Right lobe of liver (tissue), 6 donors: Measurements from ENCODE around the gene MAPKAP1. TPM values are rescaled to one million over a fixed set of nuclear protein-coding genes. Genes with fewer than 3 reads are reported as not detected.

ENCODE experiments used
- ATAC-seq, 4 donors: fragments of 200-7000 bp; cut with Tn5 transposase; one replicate each; pipeline ENCODE4 v1.9.1; 2020; ENCODE audit warnings: mild to moderate bottlenecking in 4 of 4, moderate library complexity in 4 of 4
- DNase-seq, 3 donors: peaks; one replicate each; pipeline ENCODE4 v3.0.0-alpha.2; 2020
- H3K27ac ChIP-seq, 3 donors: fragments of 200-600 bp; one replicate each; pipeline ENCODE4 v1.8.0; 2022
- H3K27me3 ChIP-seq, 2 donors: fragments of 200-600 bp; one replicate each; pipeline ENCODE4 v1.8.0; 2022
- H3K36me3 ChIP-seq, 4 donors: fragments of 200-600 bp; sonication (generic) in 1 of 4; one replicate each; pipeline versions ENCODE4 v1.5.1 to v1.8.0; 2017 to 2022; ENCODE audit warnings: control low read depth in 1 of 4
- H3K4me1 ChIP-seq, 4 donors: fragments of 200-600 bp; sonication (generic) in 1 of 4; one replicate each; pipeline versions ENCODE4 v1.5.1 to v1.8.0; 2017 to 2022; ENCODE audit warnings: control low read depth in 1 of 4
- H3K4me3 ChIP-seq, 3 donors: fragments of 200-600 bp; one replicate each; pipeline ENCODE4 v1.8.0; 2022
- H3K9me3 ChIP-seq, 4 donors: fragments of 200-600 bp; sonication (generic) in 1 of 4; one replicate each; pipeline versions ENCODE4 v1.5.1 to v1.8.0; 2017 to 2022; ENCODE audit warnings: control low read depth in 1 of 4
- POLR2A ChIP-seq: fragments of 450-650 bp; IDR thresholded peaks from one replicate; pipeline ENCODE4 v1.6.1; 2017; ENCODE audit warnings: antibody characterized with exemption, mild to moderate bottlenecking
- WGBS: methylation state at CpG from one replicate; pipeline ENCODE4 v1.1.6; 2018; ENCODE audit warnings: low coverage, low lambda C conversion rate; ENCODE audit not compliant: insufficient coverage; ENCODE audit errors: missing lambda C conversion rate; 5-methylcytosine and 5-hydroxymethylcytosine counted together
- intact Hi-C, 2 donors: fragments of 100-400 bp; cut with DNase I; formaldehyde crosslinking; loops; one replicate each; pipeline versions ENCODE4 v1.11.2 to v1.14.1; 2022
- total RNA-seq, 6 experiments: library from RNA; depleted of rRNA in 2 of 6; stranded (reverse); fragments of >200 nt in 2 of 6; fragmentation: NEBNext Ultra II Directional in 3 of 6; extraction: Animal tissue kit (Norgen Biotek cat#: 25700) in 3 of 6; gene quantifications; one replicate each; pipeline versions ENCODE4 v1.1.0 to v1.2.4, GENCODE V29; 2016 to 2023
- TF ChIP-seq, protein P1 (sequence below), 4 donors: fragments of 200-600 bp in 3 of 4; fragments of 450-650 bp in 1 of 4; IDR thresholded peaks; one replicate each; pipeline versions ENCODE4 v1.5.1 to v1.8.0; 2016 to 2022; ENCODE audit warnings: antibody characterized with exemption in 4 of 4, mild to moderate bottlenecking in 2 of 4
- donor health status: DM: no; HTN: yes; CAD: no.
- donor health status: DM: no; HTN: no; CAD: no.
- donor health status: DM: no; HTN: no; CAD: no.
- donor health status: DM: no; HTN: yes; CAD: no.
- donor health status: DM: no; HTN: yes; CAD: no.

The MAPKAP1 gene
- total RNA-seq, 6 experiments from 2014 or later, result 29.6 to 53.2 (median 48.3) TPM

DNA sequence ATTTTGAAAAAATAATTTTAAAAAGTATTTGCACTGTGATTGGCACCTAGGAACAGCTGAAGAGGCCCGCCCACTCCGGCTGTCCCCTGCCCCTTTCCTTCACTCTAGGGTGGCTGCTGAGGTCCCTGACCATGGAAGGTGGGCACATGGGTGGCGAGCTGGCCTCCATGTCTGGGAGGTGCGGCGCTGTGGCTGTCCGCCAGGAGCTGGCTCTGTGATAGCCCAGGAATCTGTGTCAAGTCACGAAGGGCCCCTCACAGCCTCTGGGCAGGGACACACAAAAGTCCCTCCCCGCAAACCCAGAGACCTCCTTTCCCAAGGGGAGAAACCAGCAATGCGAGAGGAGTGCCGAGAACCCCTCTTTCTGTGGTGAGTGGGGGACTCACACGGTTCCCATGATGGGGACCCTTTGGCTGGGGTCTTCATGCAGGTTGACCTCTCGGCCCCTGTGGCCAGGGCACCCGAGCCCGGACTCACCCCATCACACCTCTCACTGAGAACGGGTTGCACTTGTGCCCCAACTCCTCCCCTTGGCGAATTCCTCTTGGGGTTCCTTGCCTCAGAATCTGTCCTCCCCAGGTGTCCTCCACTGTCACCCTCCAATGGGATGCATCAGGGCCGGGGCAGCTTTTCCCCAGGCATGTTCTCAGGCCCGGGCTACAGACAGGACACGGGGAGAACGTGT, 277.4 kb downstream of the MAPKAP1 start:
- DNase-seq, result peak in 1 of 3 donors; percentile 48
- TF ChIP-seq, protein P1, sequence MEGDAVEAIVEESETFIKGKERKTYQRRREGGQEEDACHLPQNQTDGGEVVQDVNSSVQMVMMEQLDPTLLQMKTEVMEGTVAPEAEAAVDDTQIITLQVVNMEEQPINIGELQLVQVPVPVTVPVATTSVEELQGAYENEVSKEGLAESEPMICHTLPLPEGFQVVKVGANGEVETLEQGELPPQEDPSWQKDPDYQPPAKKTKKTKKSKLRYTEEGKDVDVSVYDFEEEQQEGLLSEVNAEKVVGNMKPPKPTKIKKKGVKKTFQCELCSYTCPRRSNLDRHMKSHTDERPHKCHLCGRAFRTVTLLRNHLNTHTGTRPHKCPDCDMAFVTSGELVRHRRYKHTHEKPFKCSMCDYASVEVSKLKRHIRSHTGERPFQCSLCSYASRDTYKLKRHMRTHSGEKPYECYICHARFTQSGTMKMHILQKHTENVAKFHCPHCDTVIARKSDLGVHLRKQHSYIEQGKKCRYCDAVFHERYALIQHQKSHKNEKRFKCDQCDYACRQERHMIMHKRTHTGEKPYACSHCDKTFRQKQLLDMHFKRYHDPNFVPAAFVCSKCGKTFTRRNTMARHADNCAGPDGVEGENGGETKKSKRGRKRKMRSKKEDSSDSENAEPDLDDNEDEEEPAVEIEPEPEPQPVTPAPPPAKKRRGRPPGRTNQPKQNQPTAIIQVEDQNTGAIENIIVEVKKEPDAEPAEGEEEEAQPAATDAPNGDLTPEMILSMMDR (IDR thresholded peaks at IDR 0.05), result no peak
- no peak for TF ChIP-seq POLR2A

GRCh38 chr9:125428902-125429467, 278.0 kb downstream of the MAPKAP1 start:
- Histone ChIP-seq H3K36me3 (no peaks in the 10 kb centered on the region), H3K27me3 (no peaks in the 10 kb centered on the region), H3K9me3 (no peaks in the 10 kb centered on the region), H3K27ac (no peak overlapping the region), H3K4me3 (no peak overlapping the region), H3K4me1 (no peaks in the 10 kb centered on the region)
- no peak for TF ChIP-seq POLR2A
- ATAC-seq, result no peak
- intact Hi-C loops, result no loop called here
- peak in 1 of 3 donors; percentile 47 for DNase-seq
- 84% methylated on average over 4 of the region's 16 CpGs for WGBS

More for the DNA sequence above, 277.4 kb downstream of the MAPKAP1 start:
- intact Hi-C loops, result no loop called here
- Histone ChIP-seq H3K27me3 (no peaks in the 10 kb centered on the region), H3K36me3 (no peaks in the 10 kb centered on the region), H3K9me3 (no peaks in the 10 kb centered on the region), H3K27ac (no peak overlapping the region), H3K4me1 (no peaks in the 10 kb centered on the region), H3K4me3 (no peak overlapping the region)
- 91% methylated on average over 11 of the region's 20 CpGs for WGBS
- no peak for ATAC-seq

DNA sequence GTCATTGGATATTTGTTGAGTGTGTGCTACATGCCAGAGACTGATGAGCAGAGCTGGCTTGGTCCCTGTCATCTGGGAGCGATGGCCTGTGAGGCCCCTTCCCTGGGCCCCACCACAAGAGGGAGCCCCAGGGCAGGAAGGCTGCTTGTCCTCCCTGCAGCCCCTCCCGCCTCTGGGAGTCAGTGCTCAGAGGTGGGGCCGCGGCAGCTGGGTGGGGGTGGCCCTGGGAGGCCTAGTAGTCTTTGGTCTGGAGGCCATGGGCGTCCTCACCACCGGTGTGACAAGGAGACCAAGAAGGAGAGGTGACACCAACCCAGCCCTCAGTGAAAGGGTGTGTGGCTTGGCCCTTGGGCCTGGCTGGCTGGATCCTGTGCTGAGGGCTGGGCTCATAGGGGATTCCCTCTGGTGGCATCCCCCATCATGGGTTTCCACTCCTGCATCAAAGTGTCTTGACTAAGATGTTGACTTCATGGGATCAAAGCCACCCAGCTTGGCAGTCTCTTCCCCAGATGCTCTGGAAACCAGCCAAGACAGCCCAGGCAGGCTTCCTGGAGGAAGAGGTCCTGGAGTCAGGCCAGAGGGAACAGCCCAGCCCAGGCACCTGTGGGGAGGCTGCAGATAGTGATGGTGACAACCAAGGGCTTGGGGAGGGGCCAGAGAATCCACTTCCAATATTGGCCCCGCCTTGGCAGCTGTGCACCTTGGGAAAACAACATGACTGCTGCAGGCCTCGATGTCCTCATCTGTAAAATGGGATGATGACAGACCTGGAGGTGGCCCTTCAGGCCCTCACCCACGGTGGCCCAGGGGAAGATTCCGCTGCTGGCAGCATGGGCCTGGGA, 278.7 kb downstream of the MAPKAP1 start:
- ATAC-seq, result peak; percentile 81 to 93 (median 85)
- no peaks in the 10 kb centered on the region for H3K27me3 ChIP-seq
- intact Hi-C loops, result no loop called here
- no peaks in the 10 kb centered on the region for H3K36me3 ChIP-seq
- DNase-seq, result peak in 2 of 3 donors; percentile 63 to 66
- no peak overlapping the region for H3K27ac ChIP-seq
- no peak overlapping the region for H3K4me3 ChIP-seq
- WGBS, result 100% methylated on average over 1 of the region's 10 CpGs
- H3K4me1 ChIP-seq, result no peaks in the 10 kb centered on the region
- TF ChIP-seq, protein P1 (IDR thresholded peaks at IDR 0.05), result peak; percentile 65 to 86 (median 70)
- TF ChIP-seq POLR2A, result no peak
- no peaks in the 10 kb centered on the region for H3K9me3 ChIP-seq

GRCh38 chr9:125427556-125427955, 279.5 kb downstream of the MAPKAP1 start:
- no peaks in the 10 kb centered on the region for H3K9me3 ChIP-seq
- intact Hi-C loops, result no loop called here
- no peaks in the 10 kb centered on the region for H3K27me3 ChIP-seq
- WGBS, result 76% methylated on average over 3 of the region's 18 CpGs
- H3K36me3 ChIP-seq, result no peaks in the 10 kb centered on the region
- H3K27ac ChIP-seq, result no peak overlapping the region
- no peak for TF ChIP-seq POLR2A
- TF ChIP-seq, protein P1 (IDR thresholded peaks at IDR 0.05), result no peak
- DNase-seq (no peak), ATAC-seq (no peak)
- no peaks in the 10 kb centered on the region for H3K4me1 ChIP-seq
- no peak overlapping the region for H3K4me3 ChIP-seq
